Measurements from ENCODE around the gene OLFM1.

OLFM1 gene

DNA sequence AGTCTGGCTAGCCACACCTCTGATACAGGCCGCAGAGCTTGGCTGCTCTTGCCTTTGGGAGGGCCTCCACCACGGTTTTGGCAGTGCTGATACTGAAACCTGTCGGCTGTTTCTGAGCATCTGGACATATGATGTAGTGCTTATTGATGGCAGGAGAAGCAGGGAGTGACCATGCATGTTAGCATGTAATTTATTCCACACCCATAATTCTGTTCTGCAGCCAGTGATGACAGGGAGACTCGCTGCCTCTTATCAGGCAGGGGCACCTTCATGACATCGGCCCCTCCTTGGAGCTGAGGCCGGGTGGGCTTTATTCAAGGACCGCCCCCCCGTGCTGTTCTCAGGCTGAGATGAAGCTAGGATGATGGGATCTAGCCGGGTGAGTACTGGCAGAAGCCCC lies 49.0 kb downstream of the OLFM1 start:
- H3K4me3 ChIP-seq (replicated peaks; ENCODE audit: low read depth, low read length) = no peak overlapping the region
- TF ChIP-seq, protein P1, sequence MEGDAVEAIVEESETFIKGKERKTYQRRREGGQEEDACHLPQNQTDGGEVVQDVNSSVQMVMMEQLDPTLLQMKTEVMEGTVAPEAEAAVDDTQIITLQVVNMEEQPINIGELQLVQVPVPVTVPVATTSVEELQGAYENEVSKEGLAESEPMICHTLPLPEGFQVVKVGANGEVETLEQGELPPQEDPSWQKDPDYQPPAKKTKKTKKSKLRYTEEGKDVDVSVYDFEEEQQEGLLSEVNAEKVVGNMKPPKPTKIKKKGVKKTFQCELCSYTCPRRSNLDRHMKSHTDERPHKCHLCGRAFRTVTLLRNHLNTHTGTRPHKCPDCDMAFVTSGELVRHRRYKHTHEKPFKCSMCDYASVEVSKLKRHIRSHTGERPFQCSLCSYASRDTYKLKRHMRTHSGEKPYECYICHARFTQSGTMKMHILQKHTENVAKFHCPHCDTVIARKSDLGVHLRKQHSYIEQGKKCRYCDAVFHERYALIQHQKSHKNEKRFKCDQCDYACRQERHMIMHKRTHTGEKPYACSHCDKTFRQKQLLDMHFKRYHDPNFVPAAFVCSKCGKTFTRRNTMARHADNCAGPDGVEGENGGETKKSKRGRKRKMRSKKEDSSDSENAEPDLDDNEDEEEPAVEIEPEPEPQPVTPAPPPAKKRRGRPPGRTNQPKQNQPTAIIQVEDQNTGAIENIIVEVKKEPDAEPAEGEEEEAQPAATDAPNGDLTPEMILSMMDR (IDR thresholded peaks at IDR 0.05; ENCODE audit: low read depth, low read length, missing control alignments) = no peak
- DNase-seq (ENCODE audit: extremely low read depth, low read depth) = no peak

DNA sequence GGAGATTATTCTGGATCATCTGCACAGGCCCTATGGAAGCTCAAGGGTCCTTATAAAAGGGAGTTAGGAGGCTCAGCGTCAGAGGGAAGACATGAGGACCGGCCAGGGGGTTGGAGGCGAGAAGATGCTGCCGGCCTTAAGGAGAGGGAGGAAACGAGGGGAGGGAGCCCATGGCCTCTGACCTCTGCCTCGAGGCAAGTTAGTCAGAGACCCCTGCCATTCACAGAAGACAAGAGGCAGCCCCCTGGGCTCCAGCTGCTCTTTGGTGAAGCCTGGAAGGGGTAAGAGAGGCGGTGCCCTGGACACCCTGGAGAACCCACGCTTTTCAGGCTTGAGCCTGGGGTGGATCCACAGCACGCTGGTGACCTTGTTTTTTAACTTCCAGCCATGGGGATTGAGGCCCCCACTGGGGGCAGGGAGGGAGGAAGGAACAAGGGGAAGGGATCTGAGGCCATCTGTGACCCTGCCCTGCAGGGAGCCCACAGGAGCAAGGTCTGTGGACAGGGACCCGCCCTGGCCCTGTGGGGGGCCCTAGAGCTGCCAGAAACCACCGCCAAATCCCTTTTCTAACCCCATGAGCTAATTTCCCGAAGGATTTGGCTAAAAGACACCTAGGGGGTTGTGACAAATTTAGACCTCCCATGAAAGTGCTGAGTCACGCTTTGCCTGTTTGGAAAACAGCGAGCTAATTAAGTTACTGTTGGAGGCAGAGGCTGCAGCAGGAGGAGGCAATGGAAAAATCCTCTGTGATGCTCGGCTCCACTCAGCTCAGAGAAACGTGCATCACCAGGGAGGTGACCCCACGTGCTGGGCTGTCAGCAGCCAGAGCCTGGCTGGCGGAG lies 49.7 kb downstream of the OLFM1 start:
- DNase-seq (ENCODE audit: extremely low read depth, low read depth) = no peak
- H3K4me3 ChIP-seq (replicated peaks; ENCODE audit: low read depth, low read length) = no peak overlapping the region
- TF ChIP-seq, protein P1 (IDR thresholded peaks at IDR 0.05; ENCODE audit: low read depth, low read length, missing control alignments) = no peak

DNA sequence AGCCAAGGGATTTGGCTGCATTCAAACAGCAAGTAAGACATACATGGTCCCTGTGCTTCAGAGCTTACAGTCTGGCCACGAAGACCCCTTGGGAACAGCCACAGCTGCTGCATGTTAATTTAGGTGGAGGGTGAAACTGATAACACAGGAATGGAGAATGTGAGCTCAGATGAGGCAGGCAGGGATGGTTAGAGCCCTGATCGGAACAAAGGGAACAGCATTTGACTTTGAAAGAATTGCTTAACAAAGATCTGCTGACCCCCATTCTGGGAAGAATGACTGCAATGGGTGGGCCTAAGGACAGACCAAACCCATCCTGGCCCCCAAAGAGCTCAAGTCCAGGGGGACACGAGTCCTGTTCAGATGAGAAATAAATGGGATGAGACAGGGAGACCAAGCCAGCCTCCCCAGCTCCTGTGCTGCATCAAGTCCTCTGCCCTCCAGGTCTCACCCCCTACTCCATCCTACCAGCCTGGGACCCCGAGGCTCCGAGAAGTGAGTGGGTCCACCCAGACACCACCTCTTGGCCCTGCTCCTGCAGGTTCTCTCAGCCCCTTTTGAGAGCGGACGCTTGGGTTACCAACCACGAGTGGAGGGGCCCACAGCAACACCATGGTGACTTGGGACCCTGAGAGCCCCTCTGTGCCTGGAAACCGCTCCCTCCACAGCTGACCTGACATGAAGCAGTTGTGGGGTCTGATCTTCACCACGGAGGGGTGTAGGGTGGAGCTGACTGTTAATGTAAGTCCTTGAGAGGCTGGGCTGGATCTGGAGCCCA lies 50.8 kb downstream of the OLFM1 start:
- TF ChIP-seq, protein P1 (IDR thresholded peaks at IDR 0.05; ENCODE audit: low read depth, low read length, missing control alignments) = no peak
- DNase-seq (ENCODE audit: extremely low read depth, low read depth) = no peak
- no peak overlapping the region for H3K4me3 ChIP-seq (replicated peaks; ENCODE audit: low read depth, low read length)

GRCh38 chr9:135139366-135139959 lies 52.0 kb downstream of the OLFM1 start:
- no peak for DNase-seq (ENCODE audit: extremely low read depth, low read depth)

GRCh38 chr9:135141183-135141774 lies 53.8 kb downstream of the OLFM1 start:
- H3K4me3 ChIP-seq (replicated peaks; ENCODE audit: low read depth, low read length) = no peak overlapping the region
- TF ChIP-seq, protein P1 (IDR thresholded peaks at IDR 0.05; ENCODE audit: low read depth, low read length, missing control alignments) = no peak

More at GRCh38 chr9:135139366-135139959, 52.0 kb downstream of the OLFM1 start:
- TF ChIP-seq, protein P1 (IDR thresholded peaks at IDR 0.05; ENCODE audit: low read depth, low read length, missing control alignments) = no peak
- no peak overlapping the region for H3K4me3 ChIP-seq (replicated peaks; ENCODE audit: low read depth, low read length)

GRCh38 chr9:135144581-135145170 lies 57.2 kb downstream of the OLFM1 start:
- DNase-seq (ENCODE audit: extremely low read depth, low read depth) = no peak
- no peak overlapping the region for H3K4me3 ChIP-seq (replicated peaks; ENCODE audit: low read depth, low read length)
- TF ChIP-seq, protein P1 (IDR thresholded peaks at IDR 0.05; ENCODE audit: low read depth, low read length, missing control alignments) = no peak

More at GRCh38 chr9:135141183-135141774, 53.8 kb downstream of the OLFM1 start:
- DNase-seq (ENCODE audit: extremely low read depth, low read depth) = no peak
